Endothelial cell of umbilical vein (primary cell): ENCODE measurements around the gene RGS17. TPM values are rescaled to one million over a fixed set of nuclear protein-coding genes. Genes with fewer than 3 reads are reported as not detected.

Source experiments
- BruUV-seq: library from RNA; stranded (reverse); fragments of 400-500 nt; replicated peaks from 2 replicates; lab custom pipeline; 2021; lab: Mats Ljungman, UMichigan
- CTCF ChIA-PET: fragments of 300-600, 350-600 bp; sonication (Branson Sonifier 250); formaldehyde crosslinking; loops from one replicate; lab custom pipeline; 2021; ENCODE audit warnings: antibody characterized with exemption, inconsistent platforms; lab: Charles Lee
- POLR2A ChIA-PET: fragments of 300-600, 350-600 bp; sonication (Branson Sonifier 250); formaldehyde crosslinking; loops from one replicate; lab custom pipeline; 2021; ENCODE audit warnings: antibody characterized with exemption, inconsistent platforms; lab: Charles Lee
- DNase-seq: peaks from one replicate; pipeline ENCODE4 v3.0.0-alpha.2; 2011; ENCODE audit warnings: low read depth, low spot score
- FAIRE-seq: peaks from 2 replicates; lab custom pipeline; 2011; peaks lifted over from hg19 to GRCh38; lab: Jason Lieb, UNC
- H2AFZ ChIP-seq: 2 replicates; pipeline ENCODE4 v1.6.0; 2012; ENCODE audit warnings: low read depth, low read length, control low read depth, inconsistent platforms
- H3K27ac ChIP-seq: 2 replicates; pipeline ENCODE4 v1.5.1; 2011; ENCODE audit warnings: low read depth, mild to moderate bottlenecking, control low read depth, low read length, moderate library complexity; ENCODE audit not compliant: insufficient read depth
- H3K27me3 ChIP-seq, 2 experiments: 2 replicates each; pipeline versions ENCODE4 v1.6.0 to v1.6.1; 2011; ENCODE audit warnings: low read length in 2 of 2, mixed read lengths in 1 of 2; ENCODE audit not compliant: control insufficient read depth in 2 of 2, insufficient read depth in 2 of 2
- H3K36me3 ChIP-seq, 2 experiments: 2 replicates in 1 of 2; 3 replicates in 1 of 2; pipeline ENCODE4 v1.5.1; 2011; ENCODE audit warnings: low read length in 2 of 2, mild to moderate bottlenecking in 1 of 2, moderate library complexity in 1 of 2; ENCODE audit not compliant: control insufficient read depth in 2 of 2, insufficient read depth in 2 of 2; ENCODE audit errors: extremely low read depth in 1 of 2
- H3K4me1 ChIP-seq: 3 replicates; pipeline ENCODE4 v1.5.1; 2011; ENCODE audit warnings: mild to moderate bottlenecking, low read length; ENCODE audit not compliant: control insufficient read depth, insufficient read depth; ENCODE audit errors: extremely low read depth
- H3K4me2 ChIP-seq: 2 replicates; pipeline ENCODE4 v1.6.1; 2011; ENCODE audit warnings: low read length, control low read depth, mixed read lengths; ENCODE audit not compliant: insufficient read depth
- H3K4me3 ChIP-seq, 3 experiments: fragments of 200-600 bp in 1 of 3; sonication (generic), shearing (Covaris generic) in 1 of 3; replicated peaks in 1 of 3; 2 replicates each; pipeline ENCODE4 v1.5.1; 2011 to 2016; ENCODE audit warnings: control low read depth in 3 of 3, low read length in 3 of 3, mild to moderate bottlenecking in 2 of 3, inconsistent platforms in 1 of 3, low read depth in 1 of 3, moderate library complexity in 1 of 3; ENCODE audit not compliant: insufficient read depth in 1 of 3
- H3K79me2 ChIP-seq: 2 replicates; pipeline ENCODE4 v1.6.0; 2012; ENCODE audit warnings: low read length, inconsistent platforms; ENCODE audit not compliant: control insufficient read depth, insufficient read depth
- H3K9ac ChIP-seq: replicated peaks from 2 replicates; pipeline ENCODE3; 2011; ENCODE audit warnings: low read length, control low read depth; ENCODE audit not compliant: insufficient read depth; ENCODE audit errors: extremely low read depth
- H3K9me1 ChIP-seq: replicated peaks from 3 replicates; pipeline ENCODE4 v1.6.0; 2011; ENCODE audit warnings: mild to moderate bottlenecking, low read length; ENCODE audit not compliant: control insufficient read depth, insufficient read depth; ENCODE audit errors: extremely low read depth
- H3K9me3 ChIP-seq: replicated peaks from 2 replicates; pipeline ENCODE4 v1.5.1; 2012; ENCODE audit warnings: low read length, inconsistent platforms; ENCODE audit not compliant: control insufficient read depth, insufficient read depth
- H4K20me1 ChIP-seq: replicated peaks from 2 replicates; pipeline ENCODE3; 2011; ENCODE audit warnings: mild to moderate bottlenecking, low read length; ENCODE audit not compliant: control insufficient read depth, insufficient read depth; ENCODE audit errors: extremely low read depth
- CTCF ChIP-seq, 2 donors: IDR thresholded peaks; 1 replicate in 1 of 2; 2 replicates in 1 of 2; pipeline ENCODE4 v1.5.1; 2011; ENCODE audit warnings: low read length in 2 of 2, mild to moderate bottlenecking in 2 of 2, moderate library complexity in 2 of 2, control low read depth in 1 of 2, inconsistent platforms in 1 of 2, low read depth in 1 of 2; ENCODE audit not compliant: insufficient read depth in 1 of 2; ENCODE audit errors: extremely low read depth in 1 of 2
- FOS ChIP-seq: IDR thresholded peaks from 2 replicates; pipeline ENCODE4 v1.6.1; 2011; ENCODE audit warnings: mild to moderate bottlenecking, low read length, moderate library complexity, borderline replicate concordance; ENCODE audit not compliant: insufficient read depth
- GATA2 ChIP-seq: IDR thresholded peaks from 2 replicates; pipeline ENCODE4 v1.7.0; 2011; ENCODE audit warnings: low read depth, mild to moderate bottlenecking, moderate library complexity, mixed read lengths, low read length; ENCODE audit not compliant: insufficient read length, insufficient read depth
- JUN ChIP-seq: IDR thresholded peaks from 2 replicates; pipeline ENCODE4 v1.6.1; 2011; ENCODE audit warnings: borderline replicate concordance, low read depth; ENCODE audit not compliant: insufficient read length, insufficient read depth
- MAX ChIP-seq: IDR thresholded peaks from 2 replicates; pipeline ENCODE4 v1.6.1; 2011; ENCODE audit not compliant: insufficient read depth, insufficient read length
- MYC ChIP-seq: IDR thresholded peaks from one replicate; pipeline ENCODE4 v1.6.1; 2011; ENCODE audit warnings: mild to moderate bottlenecking, low read depth, low read length
- POLR2A ChIP-seq: IDR thresholded peaks from 2 replicates; pipeline ENCODE4 v1.6.1; 2012; ENCODE audit warnings: low read depth, mild to moderate bottlenecking, control low read depth, low read length
- POLR2AphosphoS5 ChIP-seq: IDR thresholded peaks from 2 replicates; pipeline ENCODE4 v1.6.1; 2012; ENCODE audit warnings: low read depth, mild to moderate bottlenecking, control low read depth, low read length, moderate library complexity; ENCODE audit not compliant: insufficient read depth
- dilution Hi-C: fragments of 300-500 bp; cut with MboI; formaldehyde crosslinking; loops from one replicate; pipeline ENCODE4 v1.15.0; 2019; ENCODE audit warnings: low sequenced_read_pairs; ENCODE audit not compliant: extremely low pct_ligation_motif_present
- intact Hi-C: fragments of 100-400 bp; cut with micrococcal nuclease; formaldehyde crosslinking; loops from one replicate; pipeline ENCODE4 v1.10.0; 2022
- polyA plus RNA-seq, 4 experiments: library from polyadenylated mRNA; depleted of rRNA in 3 of 4; stranded (reverse) in 3 of 4; unstranded in 1 of 4; fragments of >200 nt; gene quantifications; 2 replicates each; pipeline versions ENCODE4 v1.2.1 to v1.2.3, GENCODE V29; 2011 to 2012; ENCODE audit warnings: missing spikeins in 1 of 4
- total RNA-seq: library from RNA; stranded (reverse); gene quantifications from 2 replicates; pipeline ENCODE4 v1.2.3, GENCODE V29; 2021

RGS17 gene
- total and polyA plus RNA-seq, 2 donors (not counting 3 experiments of a cell fraction or from before 2014, with no cell fraction given), result 0.40 to 1.1 TPM

GRCh38 chr6:153059757-153060156 lies 71.3 kb downstream of the RGS17 start:
- no peak for FAIRE-seq
- intact Hi-C loops, result no loop called here
- H3K9me3 ChIP-seq, result no peaks in the 10 kb centered on the region
- no peak overlapping the region for H3K4me3 ChIP-seq
- ChIA-PET POLR2A (no interaction called here), CTCF (interaction anchor here (0.8 to 1.2 kb wide), 3 partner anchors 49 to 51 kb away, joined by 3 to 5 read pairs (median 3); no protein-coding TSS in a partner anchor)
- no peaks in the 10 kb centered on the region for H3K9me1 ChIP-seq
- no peaks in the 10 kb centered on the region for H3K36me3 ChIP-seq
- no peaks in the 10 kb centered on the region for H3K27me3 ChIP-seq
- no peak overlapping the region for H3K27ac ChIP-seq
- no peaks in the 10 kb centered on the region for H3K79me2 ChIP-seq
- dilution Hi-C loops, result no loop called here
- no peaks in the 10 kb centered on the region for H4K20me1 ChIP-seq
- TF ChIP-seq JUN (no peak), MAX (no peak), CTCF (IDR thresholded peaks at IDR 0.05; ENCODE audit: extremely low read depth in 1 of 2, insufficient read depth in 1 of 2, low read depth in 1 of 2, low read length in 2 of 2) (no peak), FOS (no peak), MYC (no peak), POLR2A (no peak), POLR2AphosphoS5 (no peak), GATA2 (no peak)
- no TSS peak for BruUV-seq
- no peaks in the 10 kb centered on the region for H3K4me1 ChIP-seq
- no peak overlapping the region for H3K4me2 ChIP-seq
- peak; percentile 6 for DNase-seq
- H2AFZ ChIP-seq, result no peak overlapping the region
- no peak overlapping the region for H3K9ac ChIP-seq
